Stimulated activated CD4-positive, alpha-beta T cell treated with anti-CD3 and anti-CD28 coated beads, Interleukin-15, amount 100 ng/mL, for 24 hours (primary cell): ENCODE data around the gene ALDH3B2.
A peak's percentile ranks its signal among the peaks of the same experiment; 100 is the strongest.
"Not testable (repeated sequence)": the region's sequence is repeated elsewhere in the genome, so short reads cannot be mapped to it uniquely, and the experiment has no call there.

Experiments
- DNase-seq: peaks from one replicate; pipeline ENCODE4 v3.0.0-alpha.2; 2020

Gene ALDH3B2

DNA sequence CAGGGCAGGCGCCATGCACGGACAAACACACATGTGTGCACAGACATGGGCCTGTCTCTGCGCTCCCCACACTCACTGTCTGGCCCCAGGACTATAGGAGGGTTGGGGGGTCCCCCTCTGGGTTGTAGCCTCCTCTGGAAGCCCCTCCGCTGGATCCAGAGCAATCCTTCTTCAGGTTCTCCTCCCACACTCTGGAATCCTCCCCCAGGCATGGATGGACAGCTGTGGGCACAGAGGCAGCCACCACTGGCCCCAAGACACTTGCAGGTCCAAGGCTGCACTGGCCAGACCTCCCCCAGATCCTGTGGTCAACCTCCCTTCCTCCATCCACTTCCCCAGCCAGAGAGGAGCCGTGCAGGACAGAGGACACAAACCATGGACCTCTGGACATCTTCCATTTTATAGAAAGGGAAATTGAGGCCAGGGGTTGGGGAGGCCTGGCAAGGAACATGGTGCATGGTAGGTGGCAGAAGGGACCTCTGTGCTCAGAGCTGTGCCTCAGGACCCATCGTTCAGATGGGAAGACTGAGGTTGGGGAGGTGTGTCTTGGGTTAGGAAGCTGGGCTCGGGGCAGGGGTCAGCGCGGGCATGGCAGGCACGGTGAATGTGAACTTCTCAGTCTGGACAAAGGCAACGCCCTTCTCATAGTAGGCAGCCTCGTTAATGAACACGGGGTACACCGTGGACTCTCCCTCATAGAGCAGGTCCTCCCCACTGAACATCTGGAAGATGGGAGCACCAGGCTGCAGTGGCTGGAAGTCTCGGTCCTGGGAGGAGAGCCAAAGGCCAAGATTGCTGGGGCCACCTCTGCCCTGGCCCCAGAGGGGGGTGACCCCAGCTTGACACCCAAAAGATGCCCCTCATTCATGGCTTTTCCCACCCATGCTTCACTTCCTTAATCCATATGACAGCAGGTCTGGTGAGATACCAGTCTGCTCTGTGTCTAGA lies 32.0 kb downstream of the ALDH3B2 start:
- no peak for DNase-seq

DNA sequence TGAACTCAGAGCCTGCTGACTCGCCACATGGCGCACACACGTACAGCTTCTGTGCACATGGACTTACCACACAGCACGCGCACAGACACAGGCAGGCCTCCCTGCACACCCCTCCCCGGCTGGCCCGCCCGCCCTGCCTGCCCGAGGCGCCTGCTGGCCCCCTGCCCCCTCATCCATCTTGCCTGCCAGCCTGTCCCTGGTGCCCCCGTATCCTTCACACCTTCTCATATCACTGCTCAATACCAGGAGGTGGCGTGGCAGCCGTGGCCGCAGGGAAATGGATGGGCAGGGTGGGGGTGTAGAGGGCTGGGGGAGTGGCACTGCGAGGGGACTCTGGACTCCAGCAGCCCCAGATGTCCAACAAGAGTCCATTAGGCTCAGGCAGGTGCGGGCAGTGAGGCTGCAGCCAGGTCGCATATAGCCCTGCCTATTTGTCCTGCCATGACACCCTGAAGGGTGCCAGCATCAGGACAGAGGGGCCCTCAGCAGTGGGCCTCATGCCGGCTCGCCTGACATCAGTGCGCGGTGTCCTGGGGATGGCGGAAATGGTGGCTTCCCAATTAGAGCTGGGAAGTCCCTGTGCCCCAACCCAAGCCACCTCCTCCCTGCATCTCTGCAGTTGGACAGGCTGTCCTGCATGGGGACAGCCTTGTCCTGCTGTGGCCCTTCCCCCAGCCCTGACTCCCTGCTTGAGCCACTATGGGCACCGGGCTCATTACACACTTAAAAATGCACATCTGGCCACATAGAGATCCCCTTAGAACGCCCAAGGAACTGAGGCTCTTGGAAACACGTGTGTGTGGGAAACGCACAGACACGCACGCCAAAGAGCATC lies 32.9 kb downstream of the ALDH3B2 start:
- DNase-seq: no peak

DNA sequence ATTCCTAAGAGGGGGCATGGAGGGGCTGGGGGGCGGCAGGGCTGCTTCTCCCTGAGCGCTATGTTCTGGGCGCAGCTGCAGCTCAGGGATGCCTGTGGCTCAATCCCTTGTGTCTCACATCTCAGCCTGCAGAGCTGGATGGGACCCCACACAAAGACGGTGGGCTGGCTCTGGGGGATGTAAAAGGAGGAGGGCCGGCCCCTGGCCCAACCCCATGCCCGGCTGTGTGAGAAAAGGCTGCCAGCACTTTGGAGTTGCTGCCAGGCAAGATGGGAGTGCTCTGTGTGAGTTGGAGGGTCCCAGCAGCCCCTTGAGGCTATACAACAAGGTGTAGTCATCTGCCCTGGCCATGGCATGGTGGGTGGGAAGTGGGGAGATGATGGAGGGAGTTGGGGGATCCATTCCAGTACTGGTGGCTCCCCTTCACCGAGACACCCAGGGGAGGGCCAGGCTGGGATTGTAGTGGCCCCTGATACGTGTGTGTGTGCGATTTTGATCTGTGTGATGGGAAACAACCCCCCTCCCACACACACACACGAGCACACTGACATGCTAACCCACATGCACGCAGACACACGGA lies 33.6 kb downstream of the ALDH3B2 start:
- DNase-seq: no peak

DNA sequence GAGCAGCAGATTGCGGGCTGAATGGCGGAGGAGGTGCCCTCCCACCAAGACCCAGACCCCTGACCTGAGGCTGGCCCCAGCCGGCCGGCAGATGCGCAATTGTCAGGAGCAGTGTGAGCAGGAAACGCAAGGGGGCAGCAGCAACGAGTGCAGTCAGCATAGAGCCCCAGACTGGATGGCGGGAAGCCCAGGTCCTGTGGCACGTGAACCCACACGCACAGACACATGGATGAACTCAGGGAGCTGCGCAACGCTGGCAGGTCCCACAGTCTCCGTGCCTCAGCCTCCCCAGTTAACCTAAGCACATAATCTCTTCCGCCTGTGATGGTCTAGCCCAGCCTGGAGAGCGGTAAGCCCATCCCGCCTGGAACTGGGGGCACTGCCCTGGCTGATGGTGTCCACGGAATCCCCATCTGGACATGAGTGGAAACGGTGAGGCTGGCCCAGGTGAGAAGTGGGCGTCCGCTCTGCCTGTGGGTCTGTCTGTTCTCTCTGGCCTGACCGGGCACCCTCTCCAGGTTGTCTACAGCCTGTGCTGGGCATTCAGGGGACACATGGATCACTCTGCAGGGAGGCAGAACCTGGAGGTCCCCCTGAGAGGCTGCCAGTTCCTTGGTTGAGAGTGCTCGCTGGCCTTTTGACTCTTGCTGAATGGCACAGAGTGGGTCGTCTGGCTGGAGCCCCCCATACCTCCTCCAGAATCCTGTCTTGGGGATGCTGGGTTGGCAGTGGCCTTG lies 34.2 kb downstream of the ALDH3B2 start:
- peak; percentile 78 for DNase-seq

DNA sequence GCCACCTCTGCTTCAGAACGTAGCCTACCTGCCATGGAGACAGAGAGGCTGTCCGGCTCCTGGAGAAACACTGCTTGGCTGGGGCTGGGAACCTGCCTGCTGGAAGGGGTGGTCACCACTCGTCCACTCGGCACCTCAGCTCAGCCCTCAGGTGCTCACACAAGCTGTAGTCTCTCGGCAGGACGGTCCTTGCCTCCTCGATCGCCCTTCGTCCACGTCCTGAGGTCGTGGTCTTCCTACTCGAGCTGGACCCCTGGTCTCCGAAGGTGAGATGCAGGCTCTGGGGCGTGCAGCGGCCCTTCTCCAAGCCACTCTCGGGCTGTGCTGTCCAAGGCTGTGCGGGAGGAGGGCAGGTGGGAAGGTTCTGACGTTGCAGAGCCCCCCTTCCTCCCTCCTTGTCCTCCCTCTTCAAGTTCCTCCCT lies 35.0 kb downstream of the ALDH3B2 start, which contains the start of gene TBX10:
TBX10 (minus strand) TSS at position 326 of the 422 bp plus-strand sequence; CDS start at position 35, 291 bp downstream.
- DNase-seq: no peak

DNA sequence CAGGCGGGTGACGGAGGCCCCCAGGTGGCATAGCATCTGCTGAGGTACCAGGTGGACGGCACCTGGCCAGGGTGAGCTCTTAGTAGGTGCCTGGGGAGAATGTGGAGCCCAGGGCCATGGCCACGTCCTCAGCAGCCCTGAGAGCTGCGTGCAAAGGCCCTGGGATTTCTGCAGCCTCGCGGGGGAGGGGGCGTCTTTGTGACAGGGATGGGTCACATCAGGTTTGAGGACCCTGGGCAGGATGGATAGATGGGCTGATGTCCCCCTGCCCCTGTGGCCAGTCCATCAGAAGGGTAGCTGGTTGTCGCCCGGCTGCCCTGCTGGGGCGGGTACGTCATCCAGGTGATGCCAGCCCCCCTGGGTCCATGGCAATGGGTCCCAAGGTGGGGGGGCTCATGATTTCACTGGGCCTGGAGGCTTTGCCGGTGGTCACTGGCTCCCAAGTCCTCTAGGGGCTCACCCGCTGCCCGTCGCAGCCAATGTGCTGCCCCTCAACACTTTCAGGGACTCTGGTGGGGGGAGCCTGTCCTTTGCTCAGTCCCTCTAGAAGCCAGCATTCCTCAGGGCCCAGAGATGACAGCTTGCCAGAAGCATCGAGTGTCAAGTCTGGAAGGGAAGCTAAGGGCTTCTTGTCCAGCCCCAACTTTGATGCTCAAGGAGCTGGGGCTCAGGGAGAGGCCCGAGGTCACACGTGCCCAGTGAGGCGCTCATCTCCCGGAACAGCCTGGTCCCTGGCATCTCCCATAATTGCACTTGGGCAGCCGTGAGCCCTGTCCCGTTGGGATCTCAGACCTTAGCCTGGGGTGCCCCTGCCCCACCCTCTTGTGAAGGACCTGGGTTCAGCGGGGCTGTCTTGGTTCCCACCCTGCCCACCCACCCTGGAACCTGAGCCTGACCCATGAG lies 35.6 kb downstream of the ALDH3B2 start:
- DNase-seq: no peak

DNA sequence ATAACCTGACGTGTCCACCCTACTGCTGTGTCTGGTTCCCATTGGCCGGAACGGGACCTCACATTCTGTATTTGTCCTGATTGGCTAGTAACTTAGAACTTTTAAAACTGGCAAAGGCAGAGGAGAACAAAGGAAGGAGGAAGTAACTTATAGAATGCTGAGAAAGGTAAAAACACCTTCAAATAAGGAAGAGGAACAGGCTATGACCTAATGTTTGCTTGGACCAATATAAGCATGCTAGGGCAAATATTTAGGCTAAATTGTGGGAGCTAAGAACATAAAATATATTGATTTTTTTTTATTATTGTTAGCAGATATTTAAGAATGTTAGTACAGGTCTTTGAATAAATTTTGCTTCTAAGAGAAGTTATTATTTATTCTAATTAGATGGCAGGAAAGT lies 37.0 kb downstream of the ALDH3B2 start:
- DNase-seq: not testable (repeated sequence)

DNA sequence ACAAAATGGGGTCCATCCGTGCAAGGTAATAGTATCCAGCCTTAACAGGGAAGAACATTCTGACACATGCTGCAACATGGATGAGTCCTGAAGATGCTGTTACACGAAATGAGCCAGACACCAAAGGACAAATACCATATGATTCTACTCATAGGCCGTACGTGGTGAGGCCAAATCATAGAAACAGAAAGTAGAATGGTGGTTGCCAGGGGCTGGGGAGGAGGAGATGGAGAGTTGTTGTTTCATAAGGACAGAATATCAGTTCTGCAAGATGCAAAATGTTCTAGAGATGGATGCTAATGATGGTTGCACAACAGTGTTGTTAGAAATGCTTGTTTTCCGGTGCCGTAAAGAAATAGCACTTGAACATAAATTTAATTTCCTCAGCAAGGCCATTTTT lies 37.5 kb downstream of the ALDH3B2 start:
- no peak for DNase-seq

DNA sequence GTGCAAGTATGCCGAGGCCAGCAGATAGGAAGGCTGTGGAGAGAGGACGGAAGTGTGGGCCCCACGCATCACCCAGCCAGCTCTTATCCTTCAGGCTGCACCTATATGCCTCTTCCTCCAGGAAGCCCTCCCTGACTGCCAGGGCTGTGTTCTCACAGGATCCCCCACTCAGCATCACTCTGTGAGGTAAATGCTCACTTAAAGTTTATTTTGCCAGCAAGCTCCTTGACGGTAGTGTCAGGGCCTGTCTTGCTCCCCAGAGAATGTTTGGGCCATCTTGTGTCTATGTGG lies 39.2 kb downstream of the ALDH3B2 start:
- no peak for DNase-seq

DNA sequence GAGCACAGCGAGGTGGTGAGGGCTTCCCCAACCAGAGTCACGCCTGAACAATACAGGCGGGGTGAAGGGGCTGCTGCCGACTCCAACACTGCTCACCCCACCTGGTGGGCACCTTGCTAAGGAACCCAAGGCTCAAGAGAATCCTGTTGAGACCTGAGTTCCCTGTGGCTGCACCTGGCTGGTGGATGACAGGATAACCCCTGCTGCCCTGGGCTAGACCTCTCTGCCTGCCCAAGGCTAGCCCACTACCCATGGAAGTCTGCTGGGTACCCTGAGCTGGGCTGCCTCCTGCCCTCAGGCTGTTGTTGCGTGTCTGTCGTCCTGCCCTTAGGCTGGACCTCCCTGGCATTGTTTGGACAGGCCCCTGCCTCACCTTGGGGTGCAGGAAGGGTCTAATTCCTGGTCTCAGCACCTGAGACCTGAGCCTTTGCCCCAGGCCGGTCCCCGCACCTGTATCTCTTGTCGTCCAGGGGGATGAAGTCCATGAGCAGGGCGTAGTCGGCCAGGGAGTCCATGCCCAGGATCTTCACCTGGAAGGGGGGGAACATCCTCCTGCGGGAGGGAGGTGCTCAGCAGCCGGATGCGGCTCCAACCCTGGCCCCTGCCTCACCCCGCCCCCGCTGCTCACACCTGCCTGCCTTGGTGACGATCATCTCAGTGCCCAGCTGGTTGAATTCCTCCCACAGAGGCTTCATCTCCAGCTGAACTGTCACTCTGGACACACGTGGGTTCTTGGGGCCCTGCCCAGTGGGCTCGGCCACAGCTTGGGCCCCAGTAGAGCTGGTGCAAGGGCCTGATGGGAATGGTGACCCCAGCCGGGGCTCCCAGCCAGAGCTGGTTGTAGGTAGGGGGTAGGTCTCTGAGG lies 39.8 kb downstream of the ALDH3B2 start:
- no peak for DNase-seq

DNA sequence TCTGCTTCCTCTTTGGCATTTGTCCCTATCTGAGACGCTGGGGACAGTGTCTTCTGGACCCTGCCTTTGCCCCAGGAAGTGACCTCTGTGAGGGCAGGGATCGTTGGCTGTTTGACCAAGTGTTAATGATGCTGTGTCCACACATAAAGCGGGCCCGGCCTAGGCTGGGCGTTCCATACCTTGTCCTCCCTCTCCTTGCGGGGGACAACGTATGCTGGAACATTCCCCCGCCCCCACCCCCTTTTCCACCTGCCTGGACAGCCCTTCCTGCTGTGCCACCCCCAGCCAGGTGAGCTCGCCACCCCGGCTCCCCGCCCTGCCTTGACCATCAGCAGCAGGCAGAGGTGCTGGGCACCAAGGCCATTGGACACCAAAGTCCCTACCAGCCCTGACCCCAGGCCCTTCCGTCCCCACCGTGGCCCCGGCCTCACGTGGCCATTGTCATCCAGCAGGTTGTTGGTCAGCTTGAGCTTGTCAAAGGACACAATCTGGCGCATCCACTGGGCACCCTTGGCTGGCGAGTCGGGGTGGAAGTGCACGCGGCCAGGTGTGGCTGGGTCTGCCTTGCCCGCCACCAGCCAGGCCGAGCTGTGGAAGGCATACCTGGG lies 40.6 kb downstream of the ALDH3B2 start:
- DNase-seq: no peak

DNA sequence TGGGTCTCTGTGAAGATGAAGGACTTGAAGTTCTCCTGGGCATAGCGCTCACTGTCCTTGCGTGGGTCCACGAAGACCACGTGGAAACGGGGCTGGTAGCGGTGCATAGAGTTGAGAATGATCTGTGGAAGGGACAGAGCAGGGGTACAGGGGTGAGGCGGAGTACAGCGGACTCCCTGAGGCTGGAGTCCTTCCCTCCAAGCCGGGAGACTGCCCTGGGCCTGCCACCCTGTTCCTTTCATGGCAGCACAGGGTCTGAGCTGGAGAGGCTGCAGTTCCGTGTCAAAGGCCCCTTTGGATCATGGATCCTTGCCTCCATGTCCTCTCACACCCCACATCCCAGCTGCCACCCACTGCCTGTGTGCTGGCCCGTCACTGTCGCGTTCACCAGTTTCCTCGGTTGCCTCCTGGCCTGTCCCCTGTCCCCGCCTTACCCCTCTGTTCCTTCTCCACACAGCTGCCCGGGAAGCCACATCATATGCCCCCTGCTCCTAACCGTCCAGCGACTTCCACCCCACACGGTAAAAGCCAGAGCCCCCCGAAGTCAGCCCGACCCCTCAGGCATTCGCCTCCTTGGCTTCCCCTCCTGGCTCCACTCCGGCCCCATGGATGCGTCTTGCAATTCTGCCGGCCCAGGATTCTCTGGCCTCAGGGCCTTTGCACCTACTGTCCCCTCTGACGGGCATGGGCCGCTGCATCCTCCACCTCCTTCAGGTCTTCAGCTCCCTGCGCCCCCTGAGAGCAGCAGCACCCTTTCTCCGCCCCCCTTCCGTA lies 41.3 kb downstream of the ALDH3B2 start:
- no peak for DNase-seq

DNA sequence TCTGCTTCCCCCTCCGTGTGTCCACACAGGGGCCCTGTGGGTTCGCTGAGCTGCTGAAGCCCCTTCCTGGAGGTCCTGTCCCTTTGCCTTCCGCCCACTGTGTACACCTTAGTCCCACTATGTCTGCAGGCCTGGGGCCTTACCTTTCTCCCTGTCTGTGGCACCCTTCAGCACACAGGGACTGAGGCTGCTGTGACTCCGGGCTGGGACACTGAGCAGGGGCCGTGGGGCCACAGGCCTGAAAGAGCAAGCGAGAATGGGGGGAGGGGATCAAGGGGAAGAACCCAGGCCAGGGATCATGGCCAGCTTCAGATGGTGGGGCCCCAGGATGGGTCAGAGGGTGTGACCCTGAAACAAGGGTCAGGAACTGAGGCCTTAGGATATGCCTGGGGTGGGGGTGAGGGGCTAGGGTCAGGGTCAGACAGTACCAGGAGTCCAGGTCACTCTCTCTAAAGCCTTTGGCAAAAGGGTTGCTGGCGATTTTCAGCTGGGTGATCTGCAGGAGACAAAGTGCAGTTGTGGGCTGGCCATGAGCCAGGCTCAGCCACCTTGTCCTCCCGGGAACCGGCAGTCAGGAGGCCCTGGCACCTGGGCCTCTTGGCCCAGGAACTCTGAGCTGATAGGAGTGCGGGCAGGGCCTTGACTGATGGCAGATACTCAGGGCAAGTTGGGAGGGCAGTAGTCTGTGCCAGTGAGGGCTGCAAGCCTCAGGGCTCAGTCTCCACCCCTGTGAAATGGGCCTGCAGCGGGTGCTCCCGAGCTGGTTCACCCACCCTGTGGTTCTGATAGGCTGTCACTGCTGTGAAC lies 42.0 kb downstream of the ALDH3B2 start:
- DNase-seq: no peak

DNA sequence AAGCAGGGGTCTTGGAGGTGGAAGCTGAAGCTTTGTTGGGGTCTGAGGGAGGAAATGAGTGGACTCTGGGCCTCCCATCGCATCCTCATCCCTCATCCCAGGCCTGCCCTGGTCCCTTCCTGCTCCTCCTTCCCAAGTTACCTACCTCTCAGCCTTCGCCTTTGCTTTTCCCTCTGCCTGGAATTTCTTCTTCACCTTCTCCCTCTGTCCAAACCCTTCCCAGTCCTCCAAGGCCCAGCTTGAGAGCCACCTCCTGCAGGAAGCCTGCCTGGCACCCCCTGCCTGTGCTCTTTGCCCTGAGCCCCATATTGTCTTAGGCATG lies 42.6 kb downstream of the ALDH3B2 start:
- DNase-seq: no peak

DNA sequence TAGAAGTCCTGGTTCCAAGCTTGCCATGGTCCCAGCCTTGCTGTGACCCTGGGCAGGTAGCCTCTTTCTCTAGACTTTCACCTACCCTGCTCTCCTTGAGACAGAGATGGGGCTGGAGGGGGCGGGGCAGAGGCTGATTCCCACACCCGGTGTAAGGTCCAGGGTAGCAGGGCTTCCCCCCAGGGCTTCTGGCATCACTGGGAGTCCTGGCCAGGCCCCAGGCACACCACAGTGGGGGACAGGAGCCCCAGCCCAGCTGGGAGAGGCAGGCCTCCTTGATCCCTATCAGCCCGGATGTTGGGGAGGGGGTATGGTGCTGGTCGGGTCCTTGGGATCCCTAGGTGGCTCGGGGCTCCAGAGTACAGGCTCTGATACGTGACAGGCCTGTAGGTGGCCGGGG lies 43.0 kb downstream of the ALDH3B2 start:
- no peak for DNase-seq

DNA sequence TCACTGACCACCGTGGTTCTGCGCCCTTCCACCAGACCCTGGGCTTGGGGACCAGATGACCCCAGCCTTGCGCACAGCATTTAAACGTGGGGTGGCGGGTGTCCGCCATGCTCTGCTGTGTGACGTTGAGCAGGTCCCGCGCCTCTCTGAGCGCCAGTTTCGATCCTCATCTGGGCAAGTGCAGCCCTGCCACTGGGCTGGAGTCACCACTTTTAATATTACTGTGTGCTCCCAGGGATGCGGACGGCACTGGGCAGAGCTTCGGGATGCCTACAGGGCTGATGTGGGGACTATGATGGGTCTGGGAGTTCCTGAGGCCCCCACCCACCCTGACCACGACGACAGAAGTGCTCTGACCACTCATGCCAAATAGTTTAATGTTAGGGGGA lies 43.5 kb downstream of the ALDH3B2 start:
- DNase-seq: no peak

DNA sequence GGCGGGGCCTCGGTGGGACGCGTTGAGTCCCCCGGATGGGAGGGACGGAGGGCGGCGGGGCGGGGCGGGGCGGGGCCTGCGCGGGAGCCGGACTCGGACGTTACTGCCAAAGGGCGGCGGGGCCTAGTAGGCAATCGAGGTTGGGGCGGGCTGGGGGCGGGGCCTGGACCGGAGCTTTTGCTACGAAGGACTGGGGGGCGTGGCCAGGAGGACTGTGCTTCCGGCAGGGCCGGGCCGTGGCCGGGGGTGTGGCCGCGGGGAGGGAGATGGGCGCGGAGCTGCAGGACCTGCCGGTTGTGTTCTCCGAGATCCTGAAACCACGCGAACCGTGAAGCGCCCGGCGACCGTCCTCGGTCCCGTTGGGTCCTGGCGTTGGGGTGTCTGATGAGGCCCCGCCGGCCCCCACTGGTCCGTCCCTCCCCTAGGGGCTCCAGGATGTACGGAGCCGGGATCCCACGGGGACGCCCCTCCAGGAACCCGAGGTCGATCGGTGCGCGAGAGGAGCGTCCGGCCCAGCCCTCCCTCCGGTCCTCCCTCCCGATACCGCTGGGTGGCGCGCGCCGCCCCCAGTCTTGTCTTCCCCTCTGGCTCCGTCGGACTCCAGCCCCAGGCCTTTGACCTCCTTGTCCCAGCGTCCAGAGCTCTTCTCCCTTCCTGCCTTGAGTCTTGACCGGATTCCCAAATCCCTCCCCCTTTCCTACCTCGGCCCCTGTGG lies 44.0 kb downstream of the ALDH3B2 start:
- DNase-seq: peak; percentile 99
